NCI-H82 treated with DMSO at 0.1 percent for 48 hours (cell line): ENCODE data around the gene IGFBPL1.

Experiments
- DNase-seq: peaks from one replicate; lab custom pipeline; 2025; ENCODE audit not compliant: unreplicated experiment; lab: John Stamatoyannopoulos, UW

Gene IGFBPL1

GRCh38 chr9:38358390-38359296 is 65.6 kb downstream of the IGFBPL1 start:
- no peak for DNase-seq

- no peak for DNase-seq
Observed at GRCh38 chr9:38357350-38358114, 66.7 kb downstream of the IGFBPL1 start.

GRCh38 chr9:38356851-38357250 is 67.4 kb downstream of the IGFBPL1 start:
- no peak for DNase-seq
